HG03135 (cell line): ENCODE data around the gene ROBO4.

Source experiments
- ATAC-seq: cut with Tn5 transposase; IDR thresholded peaks from one replicate; pipeline ENCODE4 v1.9.1; 2021; ENCODE audit warnings: mild to moderate bottlenecking, moderate library complexity; ENCODE audit not compliant: unreplicated experiment

The ROBO4 gene

DNA sequence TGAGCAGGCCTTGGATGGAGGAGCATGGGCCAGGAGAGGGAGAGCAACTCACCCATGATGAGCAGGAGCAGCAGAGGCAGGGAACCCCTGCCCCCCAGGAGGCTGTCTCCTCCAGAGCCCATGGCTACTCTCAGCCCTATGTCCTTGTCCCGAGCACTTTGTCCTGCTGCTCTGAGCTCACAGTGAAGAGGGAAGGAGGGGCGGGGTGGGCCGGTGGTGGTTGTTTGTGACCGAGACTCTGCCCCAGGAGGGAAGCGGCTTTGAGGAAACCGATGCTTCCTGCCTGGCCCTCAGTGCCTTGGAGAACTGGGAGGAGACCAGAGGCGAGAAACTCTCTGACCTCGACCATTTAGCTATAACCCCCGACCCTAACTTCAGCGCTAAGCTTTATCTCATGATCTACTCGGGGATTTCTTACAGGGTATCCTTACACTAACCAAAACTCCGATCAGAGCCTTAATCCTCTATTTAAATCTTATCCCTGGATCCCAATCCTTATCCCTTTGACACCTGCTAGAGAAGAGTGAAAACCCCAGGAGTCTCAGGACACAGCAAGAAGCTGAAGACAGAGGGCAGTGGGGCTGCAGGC, at the start of gene ROBO4:
Gene ROBO4 (minus strand): TSS at position 192 of the 589 bp plus-strand sequence. CDS start 70 bp downstream, at position 122.
- no peak for ATAC-seq

DNA sequence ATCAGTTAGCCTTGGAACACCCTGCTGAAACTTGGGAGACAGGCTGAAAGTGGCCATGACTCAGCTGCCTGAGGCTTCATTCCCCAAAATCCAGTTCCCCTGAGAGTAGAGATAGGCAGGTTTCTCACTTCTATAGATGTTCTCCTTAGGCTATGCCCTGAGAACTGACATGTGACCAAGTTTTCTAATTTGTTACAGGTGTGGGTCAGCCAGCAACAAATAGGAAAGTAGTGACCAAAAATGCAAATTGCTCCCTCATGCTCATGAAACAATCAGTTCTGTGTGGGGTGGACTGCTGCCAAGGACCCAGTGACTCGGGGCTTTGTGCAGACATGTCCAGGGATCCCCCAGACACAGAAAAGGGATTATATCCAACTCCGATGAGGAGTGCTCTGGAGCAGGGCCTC, 49.1 kb upstream of the ROBO4 start:
- no peak for ATAC-seq

DNA sequence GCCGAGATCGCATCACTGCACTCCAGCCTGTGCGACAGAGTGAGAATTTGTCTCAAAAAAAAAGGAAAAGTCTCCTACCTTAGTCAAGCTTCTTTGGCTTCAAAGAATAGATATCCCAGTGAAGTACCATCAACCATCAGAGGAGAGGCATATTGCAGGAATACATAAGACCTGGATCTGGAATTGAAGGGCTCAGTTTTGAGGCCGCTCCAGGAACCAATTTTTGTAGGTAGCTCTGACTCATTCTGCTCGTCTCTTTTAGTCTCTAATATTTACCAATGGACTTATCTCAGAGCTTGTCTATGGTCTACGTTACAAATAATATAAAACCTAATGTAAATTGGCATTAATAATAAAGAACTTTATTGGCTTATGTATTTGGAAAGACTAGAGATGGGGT, 48.2 kb upstream of the ROBO4 start:
- ATAC-seq = no peak

DNA sequence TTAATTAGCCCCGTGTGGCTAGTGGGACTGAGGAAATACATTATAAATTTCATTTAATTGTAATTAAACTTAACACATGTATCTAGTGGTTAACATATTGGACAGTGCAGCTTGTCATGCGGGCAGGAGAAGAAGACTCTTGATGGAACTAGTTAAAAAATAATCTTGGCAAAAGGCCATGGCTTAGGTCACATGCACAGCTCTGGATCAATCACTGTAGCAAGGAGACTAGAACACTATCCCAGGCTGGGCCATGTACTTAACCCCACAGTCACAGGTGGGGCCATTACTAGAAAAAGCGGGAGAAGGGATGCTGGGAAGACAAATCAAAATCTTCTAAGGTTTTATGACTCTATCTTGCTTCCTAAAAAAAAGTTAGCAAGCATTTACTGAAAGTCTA, 46.9 kb upstream of the ROBO4 start:
- ATAC-seq = no peak

DNA sequence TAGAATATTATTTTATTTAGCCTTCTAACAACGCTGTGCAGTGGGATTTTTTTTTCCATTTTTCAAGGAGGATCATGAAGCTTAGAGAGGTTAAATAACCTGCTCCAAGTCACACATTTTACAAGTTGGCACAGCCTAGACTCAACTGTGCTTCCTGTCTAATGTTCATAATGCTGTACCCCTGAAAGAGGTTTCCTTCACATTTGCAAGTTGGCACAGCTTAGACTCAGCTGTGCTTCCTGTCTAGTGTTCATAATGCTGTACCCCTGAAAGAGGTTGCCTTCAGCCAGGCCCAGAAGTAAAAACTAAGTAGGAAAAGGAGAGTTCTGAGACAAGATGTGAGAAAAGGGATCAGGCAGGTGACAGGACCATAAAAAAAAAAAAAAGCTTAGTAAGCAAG, 46.1 kb upstream of the ROBO4 start:
- no peak for ATAC-seq

DNA sequence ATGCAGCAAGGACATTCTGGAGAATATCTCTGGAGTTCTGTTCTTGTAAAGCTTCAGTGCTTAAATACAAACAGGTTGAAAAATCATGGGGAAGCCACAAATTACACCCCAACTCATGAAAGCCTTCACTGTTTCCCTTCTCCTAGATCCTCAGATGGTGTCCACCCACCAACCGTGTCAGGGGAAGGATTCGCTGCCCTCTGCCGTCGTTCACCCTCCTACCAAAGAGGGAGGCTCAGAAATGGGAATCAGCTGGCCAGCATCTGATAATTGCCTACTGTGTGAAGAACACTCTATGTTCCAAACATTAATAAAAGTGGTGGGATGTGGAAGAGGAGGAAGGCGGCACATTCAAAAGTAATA, 45.6 kb upstream of the ROBO4 start:
- no peak for ATAC-seq

DNA sequence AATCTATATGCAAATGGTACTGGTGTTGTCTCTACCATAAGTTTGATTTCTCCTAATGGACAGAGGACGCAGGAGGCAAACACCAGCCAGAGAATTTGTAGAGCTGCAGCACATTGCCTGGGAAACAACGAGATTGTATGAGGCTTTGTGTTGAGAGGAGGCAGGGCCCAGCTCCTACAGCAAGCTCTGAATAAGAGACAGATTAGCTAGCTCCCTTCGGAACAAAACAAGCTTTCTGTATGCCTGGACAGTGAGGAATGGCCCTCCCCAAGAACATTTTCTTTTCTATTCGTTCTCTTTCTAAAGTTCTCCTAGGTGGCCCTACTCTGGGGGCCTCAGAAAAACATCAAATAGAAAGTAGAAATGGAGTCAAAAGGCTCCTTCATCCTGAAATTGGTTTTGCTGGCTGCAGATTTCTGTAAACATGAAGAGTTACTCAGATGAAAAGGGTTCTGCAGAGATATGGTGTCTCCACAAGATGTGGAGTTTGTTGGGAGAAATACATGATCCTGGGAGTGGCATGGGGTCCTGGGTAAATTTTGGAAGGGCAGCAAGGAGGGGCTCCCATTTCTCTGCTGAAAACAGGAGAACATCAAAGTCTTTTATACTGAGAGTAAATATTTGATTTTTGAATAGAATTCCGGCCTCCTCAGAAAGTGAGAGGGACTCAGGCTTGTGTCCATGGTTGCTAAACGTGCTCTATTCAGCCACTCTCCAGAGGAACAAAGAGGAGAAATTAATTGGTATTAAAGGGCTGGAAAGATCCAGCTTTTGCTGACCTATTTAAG, 45.0 kb upstream of the ROBO4 start:
- no peak for ATAC-seq

DNA sequence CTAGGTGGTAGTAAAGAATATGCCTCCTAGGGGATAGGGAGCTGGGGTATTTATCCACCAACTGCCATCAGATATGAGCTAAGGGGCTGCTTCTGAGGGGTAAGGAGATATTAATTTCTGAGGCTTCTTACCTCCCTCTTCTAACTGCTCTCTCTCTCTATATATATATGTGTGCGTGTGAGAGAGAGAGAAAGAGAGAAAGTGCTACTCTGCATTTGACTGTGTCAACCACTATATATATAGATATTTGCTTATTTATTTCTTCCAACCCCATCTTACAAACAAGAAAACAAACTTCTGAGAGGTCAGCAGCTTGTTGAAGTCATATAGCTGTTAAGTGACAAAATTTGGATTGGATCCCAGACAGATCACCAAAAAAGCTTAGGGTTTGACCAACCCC, 44.0 kb upstream of the ROBO4 start:
- no peak for ATAC-seq

DNA sequence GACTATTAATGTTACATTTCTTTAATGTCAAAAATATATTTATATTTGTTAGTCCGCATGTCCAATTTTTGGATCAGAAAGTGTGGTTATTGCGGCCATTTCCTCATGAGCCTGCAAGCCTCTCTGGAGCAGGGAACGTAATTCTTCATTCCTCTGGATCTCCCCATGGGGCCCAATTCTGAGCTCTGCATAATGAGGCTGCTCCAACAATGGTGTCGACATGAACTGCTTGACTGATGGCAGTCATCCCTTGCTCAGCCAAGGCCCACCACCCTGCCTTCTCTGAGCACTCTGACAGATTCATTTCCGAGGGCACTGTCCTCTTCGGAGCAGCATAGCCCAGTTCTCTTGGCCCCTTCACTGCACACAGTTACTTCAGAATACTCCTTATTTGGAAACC, 41.3 kb upstream of the ROBO4 start:
- ATAC-seq = no peak

DNA sequence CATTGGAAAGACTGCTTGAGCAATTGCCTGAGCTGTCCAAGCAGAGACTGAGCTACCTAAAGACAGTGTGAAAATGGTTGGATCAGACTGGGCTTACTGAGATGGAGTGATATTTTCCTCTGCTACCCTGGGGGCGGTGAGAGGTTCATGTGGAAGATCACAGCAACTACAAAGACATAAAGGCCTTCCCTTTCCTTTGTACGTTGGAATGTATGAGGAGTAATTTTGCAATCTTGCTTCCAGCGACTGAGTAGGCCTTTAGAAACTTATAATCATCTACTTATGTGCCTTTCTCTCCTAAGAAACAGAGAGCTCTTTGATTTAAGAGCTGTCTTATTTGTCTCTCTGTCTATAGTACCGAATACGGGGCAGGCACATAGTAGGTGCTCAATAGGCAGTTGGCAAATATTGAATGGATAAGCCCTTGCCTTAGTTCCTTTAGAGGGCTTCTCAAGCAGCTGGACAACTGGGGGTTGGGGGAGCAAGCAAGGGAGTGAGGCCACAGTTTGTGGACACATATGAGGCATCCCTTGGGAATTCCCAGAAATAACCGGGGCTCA, 40.6 kb upstream of the ROBO4 start:
- ATAC-seq = no peak

DNA sequence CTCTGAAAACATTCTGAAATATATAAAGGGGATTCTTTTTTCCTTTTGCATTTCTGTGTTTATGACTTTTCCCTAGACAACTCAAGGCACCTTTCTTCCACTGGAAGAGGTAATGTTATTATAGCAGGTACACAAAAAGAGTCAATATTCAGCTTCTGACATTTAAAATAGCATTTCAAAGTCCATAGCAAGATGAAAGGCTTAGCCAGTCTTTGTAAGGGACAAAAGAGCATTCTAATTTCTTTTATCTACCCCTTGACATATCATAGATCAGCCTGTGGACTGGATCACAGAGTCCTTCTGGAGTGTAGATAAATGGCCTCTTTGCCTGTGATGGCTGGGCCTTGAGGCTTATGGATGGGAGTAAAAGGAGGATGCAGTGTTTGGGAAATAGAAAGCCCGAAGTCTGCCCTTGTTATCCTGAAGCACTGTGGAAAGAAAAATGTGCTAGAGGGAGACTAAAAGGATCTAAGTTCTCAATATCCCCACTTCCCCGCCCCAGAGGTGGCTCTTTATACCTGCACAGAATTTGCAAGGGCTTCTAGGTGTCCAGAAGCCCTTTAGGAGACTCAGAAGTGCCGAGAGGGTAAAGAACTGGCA, 39.8 kb upstream of the ROBO4 start:
- ATAC-seq = no peak

DNA sequence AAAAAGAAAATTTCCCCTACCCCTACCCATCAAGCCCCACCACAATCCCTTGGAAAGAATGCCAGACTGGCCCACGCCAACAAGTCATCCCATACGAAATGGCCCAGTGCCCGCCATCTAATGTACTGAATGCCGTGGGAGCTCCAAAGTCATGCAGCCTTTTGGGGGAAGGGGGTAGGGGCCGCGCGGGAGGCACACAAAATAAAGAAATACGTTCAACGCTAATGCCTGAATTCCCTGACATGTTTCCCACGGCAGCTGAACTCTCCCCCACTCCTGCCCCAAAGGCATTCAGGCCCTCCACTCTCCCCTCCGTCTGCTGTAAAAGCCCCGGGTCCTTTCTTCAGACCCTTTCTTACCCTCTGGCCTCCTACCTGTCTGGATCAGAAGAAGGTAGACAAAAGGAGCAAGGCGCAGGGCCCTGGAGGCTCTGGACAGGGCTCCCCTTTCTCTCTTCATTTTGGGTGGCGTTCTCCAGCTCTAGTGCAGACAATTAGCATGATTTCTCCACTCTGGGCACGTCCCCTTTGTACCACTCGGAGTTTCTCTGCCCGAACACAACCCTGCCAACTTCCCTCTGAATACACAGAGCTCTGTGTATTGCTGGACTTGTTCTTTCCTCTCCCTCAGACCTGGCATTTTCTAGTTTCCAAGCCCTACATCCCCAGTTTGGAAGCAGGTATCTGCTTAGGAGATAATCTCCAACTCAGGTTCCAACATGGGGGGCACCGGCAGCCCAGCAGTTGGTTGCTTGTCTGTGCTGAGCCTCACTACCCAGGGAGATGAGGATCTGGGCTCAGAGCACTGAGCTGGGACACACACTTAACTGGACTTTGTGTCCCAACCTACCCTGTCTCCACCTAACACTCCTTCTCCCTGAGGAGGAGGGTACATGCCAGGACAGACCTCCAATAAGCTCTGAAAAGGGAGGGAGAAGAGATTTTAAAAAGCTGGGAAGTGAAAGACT, 38.2 kb upstream of the ROBO4 start, which contains the start of gene HEPACAM:
Gene HEPACAM (minus strand): TSS at position 500 of the 967 bp plus-strand sequence. CDS start 41 bp downstream, at position 459.
- ATAC-seq = no peak

DNA sequence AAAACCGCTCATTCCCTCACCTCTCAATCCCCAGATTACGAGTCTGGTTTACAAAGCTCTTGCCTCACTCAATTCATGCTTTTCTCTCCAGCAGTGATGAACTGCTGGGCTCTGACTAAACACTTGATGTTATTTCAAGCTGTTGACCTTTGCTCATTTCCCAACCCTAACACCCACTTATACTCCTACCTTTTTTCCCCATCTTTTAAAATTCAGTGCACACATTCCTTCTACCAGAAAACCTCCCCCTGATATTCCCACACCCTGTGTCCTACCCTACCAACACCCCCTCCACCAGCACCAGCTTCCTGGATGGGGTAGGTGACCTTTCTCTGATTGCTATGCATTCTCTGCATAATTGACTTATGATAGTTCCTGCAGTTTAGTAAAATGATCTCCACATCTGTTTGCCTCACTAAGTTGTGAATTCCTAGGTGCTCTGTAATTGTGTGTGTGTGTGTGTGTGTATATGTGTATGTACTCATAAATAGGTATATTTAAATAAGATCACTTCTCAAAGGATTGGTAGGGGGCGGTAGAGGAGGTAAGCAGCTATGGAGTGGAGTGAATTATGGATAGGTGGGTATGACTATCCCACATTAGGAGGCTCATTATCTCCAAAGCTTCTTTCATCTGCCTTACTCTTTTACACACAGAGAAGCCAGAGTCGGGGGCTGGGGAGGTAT, 37.3 kb upstream of the ROBO4 start:
- ATAC-seq = no peak

DNA sequence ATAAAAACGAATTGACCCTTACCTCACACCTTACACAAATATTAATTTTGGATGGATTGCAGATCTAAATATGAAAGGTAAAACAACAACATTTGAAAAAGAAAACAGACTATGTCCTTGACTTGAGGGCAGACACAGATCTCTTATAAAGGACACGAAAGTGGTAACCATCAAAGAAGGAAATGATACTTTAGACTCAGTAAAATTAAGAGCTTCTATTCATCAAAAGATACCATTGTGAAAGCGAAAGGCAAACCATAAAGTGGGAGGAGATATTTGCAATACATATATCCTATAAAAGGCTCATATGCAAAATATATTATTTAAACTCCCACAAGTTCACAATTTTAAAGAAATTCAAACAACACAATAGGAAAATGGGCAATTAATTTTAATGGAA, 33.1 kb upstream of the ROBO4 start:
- ATAC-seq = peak; percentile 91

DNA sequence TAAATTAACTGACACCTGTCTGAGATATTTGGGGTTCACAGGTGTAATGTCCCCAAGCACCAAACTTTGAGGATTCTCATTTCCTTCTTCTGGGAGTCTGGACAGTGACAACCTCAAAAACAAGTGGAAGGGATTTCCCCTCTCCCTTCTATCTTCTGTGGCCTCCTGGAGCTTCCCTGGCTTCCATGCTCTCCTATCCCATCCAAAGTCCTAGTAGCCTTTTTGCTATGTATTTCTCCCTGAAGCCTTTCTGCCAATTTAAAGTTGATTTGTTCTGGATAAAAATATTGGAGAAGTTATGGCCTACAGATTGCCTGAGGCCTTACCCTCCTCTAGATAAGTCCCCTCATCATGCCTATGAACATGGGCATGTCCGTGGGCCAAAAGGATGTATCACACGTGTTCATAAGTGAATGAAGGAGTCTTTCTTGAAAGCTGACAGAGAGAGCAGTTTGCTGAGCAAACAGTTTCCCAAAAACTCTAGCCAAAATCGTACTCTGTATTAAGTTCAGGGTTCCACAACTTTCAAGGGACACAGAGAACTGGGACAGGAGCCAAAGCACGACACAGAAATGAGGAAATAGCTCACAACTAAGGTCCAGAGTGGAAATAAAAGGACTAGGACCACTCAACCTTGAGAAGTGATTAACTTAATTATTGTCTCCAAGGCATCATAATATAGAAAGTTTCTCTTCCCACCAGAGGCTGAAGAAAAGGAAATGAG, 31.4 kb upstream of the ROBO4 start:
- ATAC-seq = no peak

DNA sequence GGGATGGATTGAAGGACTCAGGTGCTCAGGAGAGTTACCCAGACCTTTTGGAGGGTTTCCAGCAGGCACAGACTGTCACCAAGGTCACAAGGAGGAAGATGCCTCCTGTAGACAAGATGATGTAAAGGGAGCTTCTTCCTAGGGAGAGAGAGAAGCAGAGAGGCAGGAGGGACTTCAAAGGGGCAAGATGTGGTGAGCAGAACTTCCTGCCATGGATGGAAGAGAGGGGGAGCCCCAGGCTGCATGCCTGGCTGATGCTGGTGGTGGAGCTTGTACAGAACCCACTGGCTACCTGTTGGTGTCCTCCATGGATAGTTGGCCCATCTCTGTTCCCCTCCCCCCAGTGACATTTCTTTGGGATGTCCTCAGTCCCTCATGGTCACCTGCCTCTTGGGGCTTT, 25.6 kb upstream of the ROBO4 start:
- ATAC-seq = no peak

DNA sequence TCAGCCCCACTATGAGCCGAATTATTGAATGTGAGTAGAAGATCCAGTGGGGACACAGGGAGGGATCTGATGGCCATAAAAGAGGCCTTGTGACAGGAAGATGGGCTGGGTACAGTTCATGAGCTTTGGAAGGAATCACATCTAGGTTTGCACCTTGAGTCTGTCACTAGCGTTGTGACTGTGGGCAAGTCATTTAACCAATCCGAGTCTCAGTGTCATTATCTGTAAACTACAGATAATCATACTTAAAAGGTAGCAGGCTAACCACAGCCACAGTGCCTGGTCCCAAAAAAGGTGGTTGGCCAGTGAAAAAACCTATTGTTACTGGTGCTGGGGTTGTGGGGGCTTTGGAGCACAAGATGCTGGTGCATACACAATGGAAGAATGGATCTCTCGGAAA, 25.2 kb upstream of the ROBO4 start:
- ATAC-seq = no peak

DNA sequence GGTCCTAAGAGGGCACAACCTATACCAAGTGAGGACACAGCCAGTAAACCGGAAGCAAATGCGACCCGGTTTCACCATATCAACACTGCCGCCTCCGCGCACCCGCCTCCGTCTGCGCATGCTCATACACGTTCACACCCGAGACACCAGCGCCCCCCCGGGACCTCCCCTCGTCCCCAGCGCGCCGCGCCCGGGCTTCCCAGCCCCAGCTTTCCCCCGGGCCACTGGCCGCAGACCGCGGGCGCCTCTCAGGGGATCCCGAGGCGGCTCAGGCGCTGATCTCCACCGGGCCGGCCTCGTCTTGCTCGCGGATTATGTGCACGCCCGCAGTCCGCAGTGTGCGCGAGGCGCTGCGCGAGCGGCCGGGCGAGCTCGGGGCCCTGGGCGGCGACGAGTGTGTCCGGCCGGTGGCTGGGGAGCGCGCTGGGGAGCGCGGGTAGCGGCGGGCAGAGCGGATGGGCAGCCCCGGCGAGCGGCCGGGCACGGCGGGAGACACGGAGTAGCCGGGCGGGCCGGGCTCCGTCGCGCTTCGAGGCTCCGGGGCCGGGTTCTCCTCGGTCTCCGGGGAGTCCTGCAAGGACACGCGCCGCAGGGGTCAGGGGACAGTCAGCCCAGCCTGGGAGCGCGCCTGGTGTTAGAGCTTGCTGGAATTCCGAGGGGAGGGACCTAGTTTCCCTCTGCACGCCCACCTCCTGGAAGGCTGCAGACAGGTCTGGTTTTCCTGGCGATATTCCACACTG, 23.4 kb upstream of the ROBO4 start:
- ATAC-seq = peak; percentile 54

DNA sequence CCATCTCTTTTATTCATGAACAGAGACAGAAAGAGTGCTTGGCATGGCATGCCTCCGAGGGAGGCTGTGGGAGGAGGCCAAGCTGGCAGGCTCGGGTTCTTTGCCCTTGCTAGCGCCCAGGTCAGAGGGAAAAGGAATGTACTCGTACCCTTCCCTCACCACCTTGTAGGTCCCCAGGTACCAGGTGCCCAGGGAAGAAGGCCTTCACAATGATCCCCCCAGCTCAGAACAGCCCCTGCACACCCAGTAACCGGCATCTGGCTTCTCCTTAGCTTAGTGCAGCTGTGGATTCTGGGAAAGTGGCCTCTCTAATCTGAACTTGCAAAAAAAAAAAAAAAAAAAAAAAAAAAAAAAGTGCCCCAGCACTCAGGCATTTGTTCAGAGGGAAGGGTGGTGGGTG, 22.7 kb upstream of the ROBO4 start:
- ATAC-seq = no peak
